Astrocyte (in vitro differentiated cells and primary cell): ENCODE measurements around the gene OR4D5.

ENCODE experiments used
- EZH2 ChIP-seq: IDR thresholded peaks from 2 replicates; pipeline ENCODE4 v1.6.1; 2012; ENCODE audit warnings: mild to moderate bottlenecking, low read length, inconsistent platforms; ENCODE audit not compliant: insufficient read depth
- TF ChIP-seq, protein P1 (sequence below): IDR thresholded peaks from 2 replicates; pipeline ENCODE4 v1.5.1; 2011; ENCODE audit warnings: low read depth, mild to moderate bottlenecking, inconsistent platforms, low read length, moderate library complexity; ENCODE audit not compliant: insufficient read depth

DNA sequence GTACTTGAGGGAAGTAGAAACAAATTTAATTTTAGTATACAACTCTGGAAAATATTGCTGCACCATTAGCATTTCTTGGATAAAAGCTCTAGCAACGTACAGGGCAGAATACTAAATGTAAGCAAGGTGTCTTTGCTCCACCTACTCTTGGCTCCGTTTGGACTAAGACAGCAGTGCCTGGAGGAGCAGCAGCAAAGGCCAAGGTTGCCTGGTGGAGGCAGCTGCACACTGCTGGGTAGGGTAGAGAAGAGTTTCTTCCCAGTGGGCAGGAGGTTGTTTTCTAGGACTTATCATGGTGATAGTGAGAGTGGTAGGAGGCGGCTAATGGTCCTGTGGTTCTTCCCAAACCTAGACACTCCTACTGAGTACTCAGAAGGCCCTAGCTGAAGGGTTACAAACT, 39.6 kb upstream of the OR4D5 start:
- TF ChIP-seq, protein P1, sequence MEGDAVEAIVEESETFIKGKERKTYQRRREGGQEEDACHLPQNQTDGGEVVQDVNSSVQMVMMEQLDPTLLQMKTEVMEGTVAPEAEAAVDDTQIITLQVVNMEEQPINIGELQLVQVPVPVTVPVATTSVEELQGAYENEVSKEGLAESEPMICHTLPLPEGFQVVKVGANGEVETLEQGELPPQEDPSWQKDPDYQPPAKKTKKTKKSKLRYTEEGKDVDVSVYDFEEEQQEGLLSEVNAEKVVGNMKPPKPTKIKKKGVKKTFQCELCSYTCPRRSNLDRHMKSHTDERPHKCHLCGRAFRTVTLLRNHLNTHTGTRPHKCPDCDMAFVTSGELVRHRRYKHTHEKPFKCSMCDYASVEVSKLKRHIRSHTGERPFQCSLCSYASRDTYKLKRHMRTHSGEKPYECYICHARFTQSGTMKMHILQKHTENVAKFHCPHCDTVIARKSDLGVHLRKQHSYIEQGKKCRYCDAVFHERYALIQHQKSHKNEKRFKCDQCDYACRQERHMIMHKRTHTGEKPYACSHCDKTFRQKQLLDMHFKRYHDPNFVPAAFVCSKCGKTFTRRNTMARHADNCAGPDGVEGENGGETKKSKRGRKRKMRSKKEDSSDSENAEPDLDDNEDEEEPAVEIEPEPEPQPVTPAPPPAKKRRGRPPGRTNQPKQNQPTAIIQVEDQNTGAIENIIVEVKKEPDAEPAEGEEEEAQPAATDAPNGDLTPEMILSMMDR = no peak
- TF ChIP-seq EZH2 = no peak
